PC-9 (cell line): ENCODE data around the gene PITRM1.

ENCODE experiments used
- EZH2 ChIP-seq: fragments of 200-600 bp; sonication (generic); IDR thresholded peaks from 2 replicates; pipeline ENCODE4 v1.8.0; 2017; ENCODE audit warnings: antibody characterized with exemption, low read depth
- TF ChIP-seq, protein P1 (sequence below): fragments of 200-600 bp; sonication (generic); conservative IDR thresholded peaks from 2 replicates; pipeline ENCODE4 v1.6.1; 2017; ENCODE audit warnings: mixed run types, antibody characterized with exemption, mild to moderate bottlenecking, moderate library complexity

DNA sequence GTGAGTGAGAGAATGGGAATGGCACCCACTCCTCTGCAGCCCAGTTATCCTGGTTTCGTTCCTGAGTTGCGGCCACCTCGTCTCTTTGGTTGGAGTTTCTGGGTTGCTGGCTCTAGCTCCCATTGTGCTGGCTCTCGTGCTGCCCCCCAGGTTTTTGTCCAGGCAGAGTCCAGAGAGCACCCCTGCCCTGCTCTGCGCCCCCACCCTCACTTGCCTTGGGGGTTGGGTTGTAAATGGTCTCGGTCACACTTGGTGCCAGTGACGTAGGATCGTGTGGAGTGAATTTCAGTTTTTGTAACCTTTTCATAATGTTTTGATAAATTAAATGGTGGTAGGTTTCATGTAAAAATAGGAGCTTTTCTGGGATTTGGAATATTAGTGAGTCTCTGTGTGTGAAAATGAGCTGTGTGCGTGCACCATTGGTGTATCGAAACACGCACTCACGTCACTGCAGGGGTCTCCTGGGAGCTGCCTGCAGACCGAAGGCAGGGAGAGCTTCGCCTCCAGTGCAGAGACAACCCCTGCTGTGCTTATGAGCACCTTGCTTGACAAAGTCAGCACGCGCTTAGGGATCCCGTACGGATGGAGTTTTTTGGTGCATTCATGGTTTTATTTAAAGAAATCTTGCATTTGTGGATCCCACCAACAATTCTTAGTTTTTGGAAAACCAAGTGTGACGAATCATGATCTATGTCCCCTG lies 72.3 kb downstream of the PITRM1 start:
- TF ChIP-seq, protein P1, sequence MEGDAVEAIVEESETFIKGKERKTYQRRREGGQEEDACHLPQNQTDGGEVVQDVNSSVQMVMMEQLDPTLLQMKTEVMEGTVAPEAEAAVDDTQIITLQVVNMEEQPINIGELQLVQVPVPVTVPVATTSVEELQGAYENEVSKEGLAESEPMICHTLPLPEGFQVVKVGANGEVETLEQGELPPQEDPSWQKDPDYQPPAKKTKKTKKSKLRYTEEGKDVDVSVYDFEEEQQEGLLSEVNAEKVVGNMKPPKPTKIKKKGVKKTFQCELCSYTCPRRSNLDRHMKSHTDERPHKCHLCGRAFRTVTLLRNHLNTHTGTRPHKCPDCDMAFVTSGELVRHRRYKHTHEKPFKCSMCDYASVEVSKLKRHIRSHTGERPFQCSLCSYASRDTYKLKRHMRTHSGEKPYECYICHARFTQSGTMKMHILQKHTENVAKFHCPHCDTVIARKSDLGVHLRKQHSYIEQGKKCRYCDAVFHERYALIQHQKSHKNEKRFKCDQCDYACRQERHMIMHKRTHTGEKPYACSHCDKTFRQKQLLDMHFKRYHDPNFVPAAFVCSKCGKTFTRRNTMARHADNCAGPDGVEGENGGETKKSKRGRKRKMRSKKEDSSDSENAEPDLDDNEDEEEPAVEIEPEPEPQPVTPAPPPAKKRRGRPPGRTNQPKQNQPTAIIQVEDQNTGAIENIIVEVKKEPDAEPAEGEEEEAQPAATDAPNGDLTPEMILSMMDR = no peak
- no peak for TF ChIP-seq EZH2
